NCI-H187 (cell line): ENCODE data around the gene FCN3.

Experiments used
- DNase-seq, 2 experiments: peaks; one replicate each; lab custom pipeline; 2025; lab: John Stamatoyannopoulos, UW

Gene FCN3

DNA sequence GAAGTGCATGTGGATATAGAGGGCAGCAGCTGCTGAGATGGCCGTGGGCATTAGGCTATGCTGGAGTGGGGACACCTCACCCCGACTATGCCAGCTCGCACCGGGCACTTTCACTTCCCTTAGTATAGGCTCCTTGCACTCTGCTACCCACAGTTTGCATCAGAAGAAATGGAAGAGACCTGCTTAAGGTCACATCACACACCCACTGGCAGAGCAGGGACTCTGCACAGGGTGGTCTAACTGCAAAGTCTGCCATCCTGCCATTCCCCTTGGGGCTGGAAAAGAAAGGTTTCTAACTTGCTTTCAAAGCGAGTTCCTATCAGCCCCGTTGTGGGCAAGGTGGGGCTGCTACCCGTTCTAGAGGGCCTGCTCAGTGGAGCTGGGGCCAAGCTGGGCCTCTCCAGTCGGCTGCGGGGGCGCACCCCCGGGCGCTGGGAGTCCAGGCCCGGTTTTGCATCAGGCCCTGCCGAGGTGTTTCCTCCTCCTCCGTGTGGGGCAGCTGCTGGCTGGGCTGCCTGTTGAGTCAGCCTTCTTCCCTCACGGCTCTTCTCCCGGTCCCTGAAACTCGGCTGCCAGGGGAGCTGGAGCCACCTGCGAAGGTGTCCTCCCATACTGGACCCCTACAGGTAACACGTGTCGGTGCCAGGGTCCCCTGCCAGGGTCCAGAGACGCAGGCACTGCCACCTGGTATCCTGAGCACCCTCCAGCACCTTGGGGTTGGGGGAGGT, 32.9 kb downstream of the FCN3 start, which contains the start of gene SYTL1:
TSS of gene SYTL1 (plus strand) at position 498 of the 728 bp plus-strand sequence. CDS start 3,313 bp downstream, outside the sequence.
- peak; percentile 45 to 72 for DNase-seq

GRCh38 chr1:27339213-27339612, 35.4 kb downstream of the FCN3 start:
- DNase-seq = no peak

- DNase-seq = no peak
These were observed 35.9 kb downstream of the FCN3 start for GRCh38 chr1:27338751-27339150.

GRCh38 chr1:27336756-27337155, 37.9 kb downstream of the FCN3 start:
- no peak for DNase-seq

GRCh38 chr1:27335506-27336422, 38.9 kb downstream of the FCN3 start:
- DNase-seq = no peak

DNA sequence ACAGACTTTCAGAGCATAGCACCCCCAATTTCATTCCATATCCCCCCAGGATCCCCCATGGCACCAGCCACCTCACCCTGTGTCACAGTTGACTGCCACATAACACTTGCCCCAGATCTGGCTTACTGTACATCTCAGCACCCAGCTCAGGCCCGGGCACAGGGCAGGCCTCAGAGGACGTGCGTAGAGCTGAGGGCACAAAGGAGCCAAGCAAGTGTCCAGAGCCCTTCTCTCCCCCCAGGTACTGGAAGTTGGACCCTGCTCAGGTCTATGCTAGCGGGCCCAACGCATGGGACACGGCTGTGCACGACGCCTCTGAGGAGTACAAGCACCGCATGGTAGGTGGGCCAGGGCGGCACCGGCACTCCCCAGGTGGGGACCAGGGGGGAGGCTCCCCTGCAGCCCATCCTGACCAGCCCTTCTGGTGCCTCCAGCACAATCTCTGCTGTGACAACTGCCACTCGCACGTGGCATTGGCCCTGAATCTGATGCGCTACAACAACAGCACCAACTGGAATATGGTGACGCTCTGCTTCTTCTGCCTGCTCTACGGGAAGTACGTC, 40.8 kb downstream of the FCN3 start:
- no peak for DNase-seq

- DNase-seq = peak in 1 of 2 experiments; percentile 16
These were observed 41.9 kb downstream of the FCN3 start for GRCh38 chr1:27332536-27333281.

DNA sequence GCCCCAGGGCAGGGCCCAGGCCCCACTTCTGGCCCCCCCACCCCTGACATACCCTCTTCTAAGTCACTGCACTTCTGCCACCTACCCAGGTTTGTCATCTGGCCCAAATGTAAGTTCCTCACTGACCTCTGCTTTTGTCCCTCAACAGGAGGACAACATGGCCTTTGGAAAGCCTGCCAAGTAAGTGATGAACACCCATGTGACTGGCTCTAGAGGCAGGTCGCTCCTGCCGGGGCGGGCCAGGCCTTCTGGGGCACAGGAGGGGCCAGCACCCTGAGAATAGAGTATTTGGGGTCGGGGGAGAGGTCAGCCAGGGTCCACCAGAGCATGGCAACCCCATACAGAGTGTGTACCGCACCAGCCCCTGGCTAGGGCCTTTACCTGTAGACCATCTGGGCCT, 42.7 kb downstream of the FCN3 start:
- no peak for DNase-seq

DNA sequence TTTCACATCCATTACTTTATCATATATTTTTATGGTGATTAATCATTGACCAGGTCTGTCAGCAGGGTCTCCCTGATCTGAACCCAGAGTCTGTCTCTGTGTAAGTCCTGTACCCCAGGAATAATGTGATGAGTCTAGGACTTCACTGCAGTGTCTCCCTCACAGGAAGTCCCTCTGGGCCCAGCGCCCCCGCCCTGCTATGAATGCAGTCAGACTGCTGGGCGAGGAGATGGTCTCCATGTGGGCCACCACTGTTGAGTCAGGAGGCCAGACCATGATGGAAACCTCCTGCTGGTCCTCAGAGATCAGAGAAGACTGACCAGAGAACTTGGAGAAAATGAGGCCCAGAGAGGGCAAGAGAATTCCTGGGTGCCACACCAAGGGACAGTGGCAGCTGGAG, 43.2 kb downstream of the FCN3 start:
- DNase-seq = no peak

DNA sequence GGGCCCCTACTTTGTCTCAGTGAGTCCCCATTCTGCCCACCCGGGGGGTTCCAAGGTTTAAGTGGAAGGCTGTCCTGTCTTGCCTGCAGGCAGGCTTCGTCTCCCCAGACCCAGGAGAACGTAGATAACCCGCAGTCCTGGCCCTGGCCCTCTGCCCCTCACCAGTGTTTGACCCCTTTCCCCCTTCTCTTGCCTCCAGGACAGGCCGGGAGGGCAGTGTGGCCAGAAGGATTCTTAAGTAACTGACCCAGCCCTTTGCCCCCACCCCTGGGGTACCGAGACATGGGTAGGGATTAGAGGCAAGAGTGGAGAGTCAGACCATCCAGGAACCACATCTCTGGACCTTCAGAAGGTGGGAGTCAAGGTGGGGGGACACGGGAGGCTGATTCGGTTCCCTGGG, 43.8 kb downstream of the FCN3 start:
- no peak for DNase-seq

- no peak for DNase-seq
These were observed 46.7 kb downstream of the FCN3 start for GRCh38 chr1:27327964-27328363.

DNA sequence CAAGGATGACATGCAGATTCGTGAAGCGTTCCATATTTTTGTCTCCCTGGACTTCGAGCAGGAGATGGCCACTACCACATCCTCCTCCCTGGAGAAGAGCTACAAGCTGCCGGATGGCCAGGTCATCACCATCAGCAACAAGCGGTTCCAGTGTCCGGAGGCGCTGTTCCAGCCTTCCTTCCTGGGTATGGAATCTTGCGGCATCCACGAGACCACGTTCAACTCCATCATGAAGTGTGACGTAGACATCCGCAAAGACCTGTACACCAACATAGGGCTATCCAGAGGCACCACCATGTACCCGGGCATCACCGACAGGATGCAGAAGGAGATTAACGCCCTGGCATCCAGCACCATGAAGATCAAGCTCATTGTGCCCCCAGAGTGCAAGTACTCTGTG, 49.3 kb downstream of the FCN3 start:
- no peak for DNase-seq

GRCh38 chr1:27322569-27323240, 51.9 kb downstream of the FCN3 start:
- no peak for DNase-seq

DNA sequence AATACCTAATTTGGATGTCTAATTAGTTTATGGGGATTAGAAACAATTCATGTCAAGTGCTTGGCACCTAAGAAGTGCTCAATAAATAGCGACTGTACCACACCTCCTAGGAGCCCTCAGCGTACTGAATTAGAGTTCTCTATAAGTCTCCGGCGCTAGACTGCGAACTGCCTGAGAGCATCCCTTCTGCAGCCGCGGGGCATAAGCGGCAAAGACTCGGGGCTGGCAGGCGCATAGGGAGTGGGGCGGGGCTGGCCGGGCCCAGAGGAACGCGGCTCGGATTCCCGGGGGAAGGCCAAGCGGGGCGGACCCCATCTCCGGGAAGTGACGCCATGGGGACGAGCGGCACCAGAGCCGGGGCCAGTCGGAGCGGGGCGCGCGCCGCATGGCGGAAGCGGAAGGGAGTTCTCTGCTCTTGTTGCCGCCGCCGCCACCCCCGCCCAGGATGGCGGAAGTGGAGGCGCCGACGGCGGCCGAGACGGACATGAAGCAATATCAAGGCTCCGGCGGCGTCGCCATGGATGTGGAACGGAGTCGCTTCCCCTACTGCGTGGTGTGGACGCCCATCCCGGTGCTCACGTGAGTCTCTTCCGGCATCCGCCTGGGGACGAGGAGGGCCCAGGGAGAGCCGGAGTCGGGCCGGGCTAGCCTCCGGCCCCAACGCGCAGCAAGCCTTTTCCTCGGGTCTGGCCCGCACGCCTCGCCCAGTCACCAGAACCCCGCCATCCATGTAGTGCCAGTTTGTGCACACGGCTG, 52.6 kb downstream of the FCN3 start, which contains the start of gene TMEM222:
TSS of gene TMEM222 (plus strand) at position 351 of the 756 bp plus-strand sequence. CDS start at position 386, 35 bp downstream.
- peak; percentile 86 to 94 for DNase-seq
